BLaER1 treated with 17β-estradiol and CSF1 and Interleukin-3, amounts not matched to agents 10 nM and 100 nM (cell line): ENCODE data around the gene GSAP.
A peak's percentile ranks its signal among the peaks of the same experiment; 100 is the strongest.
"Not testable (repeated sequence)": the region's sequence is repeated elsewhere in the genome, so short reads cannot be mapped to it uniquely, and the experiment has no call there.

Source experiments
- H3K27ac ChIP-seq, 11 experiments: shearing (Covaris generic); formaldehyde crosslinking; 2 replicates each; pipeline ENCODE4 v1.8.1; 2022
- H3K27me3 ChIP-seq, 11 experiments: shearing (Covaris generic); formaldehyde crosslinking; 2 replicates each; pipeline ENCODE4 v1.8.1; 2022
- H3K36me3 ChIP-seq, 11 experiments: shearing (Covaris generic); formaldehyde crosslinking; 2 replicates each; pipeline ENCODE4 v1.8.1; 2022
- H3K4me1 ChIP-seq, 10 experiments: shearing (Covaris generic); formaldehyde crosslinking; 2 replicates each; pipeline ENCODE4 v1.8.1; 2022
- H3K4me2 ChIP-seq, 11 experiments: shearing (Covaris generic); formaldehyde crosslinking; 2 replicates each; pipeline ENCODE4 v1.8.1; 2022
- H3K4me3 ChIP-seq, 10 experiments: shearing (Covaris generic); formaldehyde crosslinking; 2 replicates each; pipeline ENCODE4 v1.8.1; 2022
- H3K9ac ChIP-seq, 11 experiments: shearing (Covaris generic); formaldehyde crosslinking; 2 replicates each; pipeline ENCODE4 v1.8.1; 2022
- H3K9me3 ChIP-seq, 11 experiments: shearing (Covaris generic); formaldehyde crosslinking; replicated peaks in 1 of 11; 2 replicates each; pipeline ENCODE4 v1.8.1; 2022
- H4K20me1 ChIP-seq, 11 experiments: shearing (Covaris generic); formaldehyde crosslinking; 2 replicates each; pipeline ENCODE4 v1.8.1; 2022
- Cebpa-rat ChIP-seq, 11 experiments: shearing (Covaris generic); IDR thresholded peaks; 2 replicates each; pipeline ENCODE4 v1.8.1; 2022

The GSAP gene

DNA sequence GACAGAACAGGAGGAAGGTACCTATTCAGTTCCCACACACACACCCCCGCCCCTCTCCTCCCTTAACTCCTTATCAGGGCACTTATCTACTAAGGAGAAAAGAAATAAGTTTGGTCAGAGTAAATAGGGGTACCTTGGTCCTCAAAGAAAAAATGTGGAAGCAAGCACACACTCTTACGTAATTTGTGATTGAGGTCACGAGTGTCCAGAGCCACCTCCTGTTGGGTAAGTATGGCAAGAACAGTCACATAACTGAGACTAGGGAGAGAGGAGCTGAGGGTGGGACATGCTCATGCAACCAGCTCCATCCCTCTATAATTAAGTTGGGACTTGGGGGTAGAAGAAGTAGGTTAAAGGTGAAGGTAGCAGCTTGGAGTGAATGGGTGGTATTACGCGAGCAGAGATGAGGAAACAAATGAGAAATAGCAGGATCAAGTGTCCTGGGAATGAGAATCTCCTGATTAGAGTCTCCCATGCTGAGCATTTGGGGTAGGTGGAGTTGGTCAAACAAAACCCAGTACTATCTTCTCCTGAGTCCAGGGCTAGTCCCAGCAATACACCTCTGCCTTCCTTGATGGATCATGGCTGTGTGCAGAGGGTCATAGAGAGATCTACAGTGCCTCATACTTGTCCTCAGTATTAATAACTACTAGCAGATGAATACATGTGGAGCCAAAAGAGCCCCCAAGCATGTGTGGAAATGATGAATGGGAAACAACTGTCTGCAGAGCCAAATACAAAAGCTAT is 77.1 kb downstream of the GSAP start:
- H3K9ac ChIP-seq: peak overlapping the region in 5 of 11 experiments; percentile 47 to 71 (median 62); a peak in 7 of 22 replicates
- peak in 7 of 11 experiments; percentile 7 to 50 (median 43); a peak in 4 of 22 replicates for TF ChIP-seq Cebpa-rat (IDR thresholded peaks at IDR 0.05)
- H3K4me1 ChIP-seq: peaks cover 11 to 53% (median 46%) of the 10 kb centered on the region in 10 experiments
- no peaks in the 10 kb centered on the region for H3K27me3 ChIP-seq
- peaks cover 0 to 6% (median 0%) of the 10 kb centered on the region in 11 experiments; a peak in 1 of 22 replicates for H4K20me1 ChIP-seq
- H3K36me3 ChIP-seq: peaks cover 0 to 22% (median 0%) of the 10 kb centered on the region in 11 experiments; a peak in 3 of 22 replicates
- peak overlapping the region in 1 of 10 experiments; percentile 39; a peak in 1 of 20 replicates for H3K4me3 ChIP-seq
- peak overlapping the region in 8 of 11 experiments; percentile 57 to 88 (median 82); a peak in 16 of 22 replicates for H3K27ac ChIP-seq
- peaks cover 0 to 24% (median 0%) of the 10 kb centered on the region in 11 experiments; a peak in 4 of 22 replicates for H3K9me3 ChIP-seq
- peak overlapping the region in 10 of 11 experiments; percentile 52 to 84 (median 74); a peak in 18 of 22 replicates for H3K4me2 ChIP-seq

DNA sequence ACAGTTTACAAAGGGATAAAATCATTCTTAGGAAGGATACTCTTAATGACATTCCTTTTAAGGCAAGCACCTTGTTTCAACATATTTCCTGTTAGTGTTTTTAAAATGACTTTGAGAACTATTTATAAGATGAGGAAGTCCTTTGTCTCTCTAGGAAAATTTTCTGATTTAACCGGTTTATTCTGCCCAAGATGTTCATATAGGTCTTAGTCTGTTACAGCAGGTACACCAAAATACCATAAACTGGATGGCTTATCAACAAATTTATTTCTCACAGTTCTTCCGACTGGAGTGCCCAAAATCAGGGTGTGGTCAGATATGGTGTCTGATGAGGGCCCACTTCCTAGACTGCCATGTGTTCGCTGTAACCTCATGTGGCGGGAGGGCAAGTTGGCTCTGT is 77.9 kb downstream of the GSAP start:
- Histone ChIP-seq H3K4me1 (peaks cover 11 to 56% (median 46%) of the 10 kb centered on the region in 10 experiments), H3K36me3 (peaks cover 0 to 22% (median 0%) of the 10 kb centered on the region in 11 experiments; a peak in 3 of 22 replicates), H3K9ac (peak overlapping the region in 5 of 11 experiments; percentile 47 to 71 (median 62); a peak in 9 of 22 replicates), H3K4me2 (peak overlapping the region; percentile 48 to 84 (median 73)), H3K27me3 (no peaks in the 10 kb centered on the region), H4K20me1 (peaks cover 0 to 6% (median 0%) of the 10 kb centered on the region in 11 experiments; a peak in 1 of 22 replicates), H3K9me3 (peaks cover 0 to 28% (median 0%) of the 10 kb centered on the region in 11 experiments; a peak in 4 of 22 replicates), H3K4me3 (no peak overlapping the region; a peak in 1 of 20 replicates), H3K27ac (peak overlapping the region in 10 of 11 experiments; percentile 39 to 88 (median 80); a peak in 20 of 22 replicates)
- 0 out of 22 replicates have a peak, but pooled peaks of 1 of the 11 experiments have one; percentile 24 for TF ChIP-seq Cebpa-rat (IDR thresholded peaks at IDR 0.05)

DNA sequence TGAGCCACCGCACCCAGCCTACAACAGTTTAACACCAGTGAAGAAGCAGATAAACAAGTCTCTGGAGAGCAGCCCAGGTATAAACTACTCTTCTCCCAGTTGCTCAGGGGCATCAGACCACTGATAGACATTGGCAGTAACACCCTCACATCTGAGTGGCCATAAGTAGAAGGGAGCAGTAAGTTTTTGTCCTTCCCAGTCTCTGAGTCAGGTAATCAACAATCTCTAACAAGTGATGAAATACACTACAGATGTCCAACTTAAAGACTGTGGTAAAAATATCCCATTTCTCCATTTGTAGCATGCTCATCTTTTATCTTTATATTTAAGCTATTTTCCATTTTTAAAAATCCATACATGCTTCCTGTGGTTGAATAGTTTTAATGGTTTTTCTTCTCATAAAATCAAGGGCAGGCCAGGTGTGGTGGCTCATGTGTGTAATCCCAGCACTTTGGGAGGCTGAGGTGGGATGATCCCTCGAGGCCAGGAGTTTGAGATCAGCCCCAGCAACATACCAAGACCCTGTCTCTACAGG is 78.6 kb downstream of the GSAP start:
- no peak for TF ChIP-seq Cebpa-rat (IDR thresholded peaks at IDR 0.05)
- Histone ChIP-seq H3K4me2 (peak overlapping the region; percentile 48 to 84 (median 73)), H3K9ac (peak overlapping the region in 6 of 11 experiments; percentile 31 to 71 (median 60); a peak in 9 of 22 replicates), H3K4me3 (no peak overlapping the region), H3K27ac (peak overlapping the region; percentile 21 to 88 (median 80); a peak in 20 of 22 replicates), H4K20me1 (peaks cover 0 to 6% (median 0%) of the 10 kb centered on the region in 11 experiments; a peak in 1 of 22 replicates), H3K9me3 (peaks cover 0 to 28% (median 0%) of the 10 kb centered on the region in 11 experiments; a peak in 4 of 22 replicates), H3K36me3 (peaks cover 0 to 17% (median 0%) of the 10 kb centered on the region in 11 experiments; a peak in 3 of 22 replicates), H3K4me1 (peaks cover 11 to 60% (median 46%) of the 10 kb centered on the region in 10 experiments), H3K27me3 (no peaks in the 10 kb centered on the region)

DNA sequence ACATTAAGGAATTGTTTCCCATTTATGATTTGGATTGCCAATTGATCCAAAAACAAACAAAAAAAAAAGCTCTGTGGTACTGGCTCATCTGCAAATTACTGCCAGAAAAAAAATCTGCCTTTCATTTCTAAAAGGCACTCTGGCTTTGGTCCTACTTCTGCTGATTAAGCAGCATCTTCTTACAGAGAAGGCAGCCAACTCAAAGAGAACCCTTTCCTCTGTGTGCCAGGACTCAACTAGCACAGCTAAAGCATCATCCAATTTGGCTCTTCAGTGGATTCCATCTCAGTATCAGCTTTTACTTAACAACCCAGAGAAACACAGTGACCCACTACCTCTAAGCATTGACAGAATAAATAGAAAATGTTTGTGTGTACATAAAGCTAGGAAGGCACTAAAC is 80.6 kb downstream of the GSAP start:
- peaks cover 0 to 22% (median 0%) of the 10 kb centered on the region in 11 experiments; a peak in 4 of 22 replicates for H3K9me3 ChIP-seq
- H3K4me1 ChIP-seq: peaks cover 27 to 79% (median 65%) of the 10 kb centered on the region in 10 experiments
- peak overlapping the region in 7 of 11 experiments; percentile 40 to 88 (median 81); a peak in 13 of 22 replicates for H3K27ac ChIP-seq
- peak overlapping the region in 2 of 11 experiments; percentile 3 to 32; a peak in 3 of 22 replicates for H3K9ac ChIP-seq
- no peaks in the 10 kb centered on the region for H3K27me3 ChIP-seq
- no peak overlapping the region for H3K4me3 ChIP-seq
- TF ChIP-seq Cebpa-rat (IDR thresholded peaks at IDR 0.05): no peak
- H4K20me1 ChIP-seq: peaks cover 0 to 6% (median 0%) of the 10 kb centered on the region in 11 experiments; a peak in 1 of 22 replicates
- peak overlapping the region in 8 of 11 experiments; percentile 25 to 66 (median 56); a peak in 15 of 22 replicates for H3K4me2 ChIP-seq
- peaks cover 0 to 14% (median 0%) of the 10 kb centered on the region in 11 experiments; a peak in 3 of 22 replicates for H3K36me3 ChIP-seq

DNA sequence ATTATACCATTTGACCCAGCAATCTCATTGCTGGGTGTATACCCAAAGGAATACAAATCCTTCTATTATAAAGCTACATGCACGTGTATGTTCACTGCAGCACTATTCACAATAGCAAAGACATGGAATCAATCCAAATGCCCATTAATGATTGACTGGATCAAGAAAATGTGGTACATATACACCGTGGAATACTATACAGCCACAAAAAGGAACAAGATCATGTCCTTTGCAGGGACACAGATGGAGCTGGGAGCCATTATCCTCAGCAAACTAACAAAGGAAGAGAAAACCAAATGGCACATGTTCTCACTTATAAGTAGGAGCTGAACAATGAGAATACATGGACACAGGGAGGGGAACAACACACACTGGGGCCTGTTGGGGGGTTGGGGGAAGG is 82.1 kb downstream of the GSAP start:
- H3K9ac ChIP-seq, H3K4me3 ChIP-seq, H3K27me3 ChIP-seq, H3K4me2 ChIP-seq, H4K20me1 ChIP-seq, H3K9me3 ChIP-seq: not testable (repeated sequence)
- Histone ChIP-seq H3K4me1 (peaks cover 41 to 85% (median 72%) of the 10 kb centered on the region in 10 experiments), H3K27ac (peak overlapping the region in 2 of 11 experiments; percentile 50 to 57; a peak in 2 of 22 replicates), H3K36me3 (peaks cover 0 to 20% (median 0%) of the 10 kb centered on the region in 11 experiments; a peak in 4 of 22 replicates)

DNA sequence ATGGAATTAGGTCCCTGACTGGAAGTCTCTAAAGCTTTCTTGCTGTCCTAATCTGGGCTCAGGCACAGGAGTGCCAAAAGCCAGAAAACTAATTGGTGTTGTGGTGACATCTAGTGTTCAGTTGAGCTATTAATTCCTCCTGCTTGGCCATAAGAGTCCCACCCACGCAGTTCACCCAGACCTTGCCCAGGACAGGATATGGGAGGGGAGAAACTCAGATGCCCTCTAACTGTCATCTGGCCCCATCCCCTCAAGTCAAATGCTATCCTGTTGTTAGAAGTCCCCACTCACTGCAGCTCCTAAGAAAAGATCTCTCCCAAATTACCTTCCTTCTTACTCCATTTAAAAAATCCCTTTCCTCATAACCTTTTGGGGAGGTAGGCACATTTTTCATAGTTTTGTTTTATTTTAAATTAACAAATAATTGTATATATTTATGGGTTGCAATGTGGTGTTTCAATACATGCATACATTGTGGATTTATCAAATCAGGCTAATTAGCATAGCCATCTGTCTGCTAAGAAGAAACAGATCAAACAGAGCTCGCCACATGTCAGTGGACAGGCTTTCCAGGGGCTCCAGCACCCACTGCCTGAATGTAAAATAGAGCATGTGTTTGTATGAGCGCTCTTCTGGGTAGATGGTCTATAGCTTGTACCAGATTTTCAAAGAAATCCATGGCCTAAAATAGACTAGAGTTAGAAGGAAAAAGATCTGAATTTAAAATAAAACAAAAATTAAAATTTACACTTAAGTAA is 84.0 kb downstream of the GSAP start:
- Histone ChIP-seq H3K4me2 (peak overlapping the region in 10 of 11 experiments; percentile 19 to 98 (median 84); a peak in 19 of 22 replicates), H3K4me1 (peaks cover 50 to 85% (median 72%) of the 10 kb centered on the region in 10 experiments), H3K36me3 (peaks cover 0 to 20% (median 0%) of the 10 kb centered on the region in 11 experiments; a peak in 4 of 22 replicates), H3K9me3 (peaks cover 0 to 6% (median 0%) of the 10 kb centered on the region in 11 experiments; a peak in 1 of 22 replicates), H4K20me1 (peaks cover 0 to 19% (median 0%) of the 10 kb centered on the region in 11 experiments; a peak in 2 of 22 replicates), H3K27me3 (no peaks in the 10 kb centered on the region), H3K27ac (peak overlapping the region in 7 of 11 experiments; percentile 9 to 77 (median 58); a peak in 11 of 22 replicates), H3K4me3 (no peak overlapping the region), H3K9ac (peak overlapping the region in 5 of 11 experiments; percentile 30 to 59 (median 40); a peak in 8 of 22 replicates)
- TF ChIP-seq Cebpa-rat (IDR thresholded peaks at IDR 0.05): no peak

DNA sequence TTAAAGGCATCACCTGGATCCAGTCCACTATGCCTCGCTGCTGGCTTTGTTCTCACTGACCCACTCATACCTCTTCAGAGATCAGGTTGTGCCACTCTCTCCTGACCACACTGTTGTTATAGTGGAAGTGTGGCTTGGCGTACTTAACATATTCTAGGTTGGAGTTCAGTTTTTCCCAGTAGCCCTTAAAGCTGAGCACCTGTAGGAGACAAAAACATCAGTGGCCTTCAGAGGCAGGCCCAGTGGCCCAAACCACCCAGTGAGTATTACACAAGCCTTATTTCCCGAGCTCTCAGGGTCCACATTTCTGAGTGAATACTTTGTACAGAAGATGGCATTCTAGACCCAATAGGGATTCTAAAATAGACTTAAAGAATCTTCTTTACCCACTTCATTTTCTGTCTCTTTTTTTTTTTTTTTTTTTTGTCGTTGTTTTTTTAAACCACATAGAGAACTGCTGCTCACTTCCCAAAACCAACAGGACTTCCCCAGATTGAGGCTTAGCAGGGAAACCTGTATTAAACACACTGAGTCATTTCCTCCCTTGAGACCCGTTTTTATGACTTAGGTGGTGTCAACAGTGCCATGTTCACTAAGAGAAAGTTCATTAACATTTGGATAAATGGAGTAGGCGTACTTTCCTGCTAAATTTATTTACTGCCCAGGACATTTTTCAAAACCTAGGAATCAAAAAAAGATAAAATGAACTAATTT is 85.8 kb downstream of the GSAP start:
- TF ChIP-seq Cebpa-rat (IDR thresholded peaks at IDR 0.05): no peak
- peaks cover 0 to 6% (median 0%) of the 10 kb centered on the region in 11 experiments; a peak in 1 of 22 replicates for H3K9me3 ChIP-seq
- peaks cover 0 to 20% (median 0%) of the 10 kb centered on the region in 11 experiments; a peak in 2 of 22 replicates for H4K20me1 ChIP-seq
- peak overlapping the region; percentile 50 to 98 (median 86) for H3K4me2 ChIP-seq
- H3K4me3 ChIP-seq: peak overlapping the region in 2 of 10 experiments; percentile 6 to 17; a peak in 1 of 20 replicates
- H3K9ac ChIP-seq: peak overlapping the region in 7 of 11 experiments; percentile 36 to 66 (median 59); a peak in 13 of 22 replicates
- H3K36me3 ChIP-seq: peaks cover 0 to 35% (median 0%) of the 10 kb centered on the region in 11 experiments; a peak in 4 of 22 replicates
- H3K4me1 ChIP-seq: peaks cover 53 to 85% (median 69%) of the 10 kb centered on the region in 10 experiments
- no peaks in the 10 kb centered on the region for H3K27me3 ChIP-seq
- H3K27ac ChIP-seq: peak overlapping the region in 10 of 11 experiments; percentile 17 to 82 (median 66); a peak in 16 of 22 replicates
